ENCODE data around the gene FANCC. TPM values are rescaled to one million over a fixed set of nuclear protein-coding genes. Genes with fewer than 3 reads are reported as not detected.

Gene FANCC
- total RNA-seq, 2 experiments from 2014 or later: 15.4 to 21.5 TPM

GRCh38 chr9:95156074-95156473, 161.4 kb downstream of the FANCC start:
- peaks cover 6% of the 10 kb centered on the region for H3K36me3 Mint-ChIP-seq (ENCODE audit: low read depth)
- CTCF ChIA-PET: interaction anchor here (1.4 kb wide), 1 partner anchor 12 kb away, joined by 5 read pairs; no protein-coding TSS in a partner anchor
- no peak overlapping the region for H3K27ac Mint-ChIP-seq

DNA sequence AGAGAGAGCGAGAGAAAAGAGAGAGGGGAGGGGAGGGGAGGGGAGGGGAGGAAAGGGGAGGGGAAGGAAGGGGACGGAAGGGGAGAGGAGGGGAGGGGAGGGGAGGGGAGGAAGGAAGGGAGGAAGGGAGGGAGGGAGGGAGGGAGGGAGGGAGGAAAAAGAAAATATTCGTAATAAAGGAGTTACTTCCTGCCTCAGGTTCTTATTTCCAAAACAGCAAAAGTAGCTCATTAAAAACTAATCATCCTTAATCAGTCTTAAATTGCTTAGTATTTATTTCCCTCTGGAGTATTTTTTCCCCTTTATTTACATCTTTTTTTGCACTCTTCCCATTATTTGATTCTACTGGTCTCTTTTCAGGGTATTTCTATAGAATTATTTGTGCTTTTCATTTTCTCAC, 162.3 kb downstream of the FANCC start:
- Mint-ChIP-seq H3K27ac (no peak overlapping the region), H3K9me3 (no peaks in the 10 kb centered on the region)
- POLR2A ChIA-PET: no interaction called here

More at GRCh38 chr9:95156074-95156473, 161.4 kb downstream of the FANCC start:
- POLR2A ChIA-PET: no interaction called here
- H3K9me3 Mint-ChIP-seq: no peaks in the 10 kb centered on the region
- peaks cover 3% of the 10 kb centered on the region for H3K4me1 Mint-ChIP-seq
- H3K4me3 Mint-ChIP-seq: no peak overlapping the region
- no peaks in the 10 kb centered on the region for H3K27me3 Mint-ChIP-seq
- DNase-seq: no peak

GRCh38 chr9:95150903-95151302, 166.6 kb downstream of the FANCC start:
- H3K27ac Mint-ChIP-seq: no peak overlapping the region
- CTCF ChIA-PET: no interaction called here
- H3K4me1 Mint-ChIP-seq: peaks cover 8% of the 10 kb centered on the region
- H3K36me3 Mint-ChIP-seq (ENCODE audit: low read depth): no peaks in the 10 kb centered on the region
- H3K9me3 Mint-ChIP-seq: no peaks in the 10 kb centered on the region
- no peak for DNase-seq
- H3K4me3 Mint-ChIP-seq: no peak overlapping the region
- POLR2A ChIA-PET: no interaction called here
- no peaks in the 10 kb centered on the region for H3K27me3 Mint-ChIP-seq

More for the DNA sequence above, 162.3 kb downstream of the FANCC start:
- no peak for DNase-seq
- Mint-ChIP-seq H3K4me1 (peaks cover 3% of the 10 kb centered on the region), H3K4me3 (no peak overlapping the region), H3K36me3 (ENCODE audit: low read depth) (peaks cover under 1% of the 10 kb centered on the region), H3K27me3 (no peaks in the 10 kb centered on the region)
- CTCF ChIA-PET: interaction anchor here (0.5 kb wide), 1 partner anchor 167 kb away, joined by 4 read pairs; no protein-coding TSS in a partner anchor

DNA sequence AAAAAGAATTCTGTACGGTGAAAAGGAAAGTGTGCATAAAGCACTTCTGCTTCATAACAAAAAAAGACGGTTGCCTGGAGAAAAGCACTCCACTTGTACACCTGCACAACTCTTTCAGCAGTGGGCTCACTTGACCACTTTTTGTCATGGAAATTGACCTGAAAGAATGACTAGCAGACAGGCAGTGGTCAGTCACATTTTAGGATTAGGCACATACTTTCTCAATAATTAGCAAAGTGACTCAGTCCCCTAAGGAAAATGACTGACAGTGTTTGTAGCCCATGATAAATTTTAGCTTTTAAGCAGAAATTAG, 169.3 kb downstream of the FANCC start:
- CTCF ChIA-PET: interaction anchor here (1.2 to 1.9 kb wide), 2 partner anchors 13 to 20 kb away, joined by 3 to 4 read pairs; no protein-coding TSS in a partner anchor
- Mint-ChIP-seq H3K27ac (no peak overlapping the region), H3K27me3 (no peaks in the 10 kb centered on the region), H3K36me3 (ENCODE audit: low read depth) (no peaks in the 10 kb centered on the region), H3K9me3 (no peaks in the 10 kb centered on the region), H3K4me3 (no peak overlapping the region), H3K4me1 (peaks cover 4% of the 10 kb centered on the region)
- no peak for DNase-seq
- POLR2A ChIA-PET: no interaction called here

DNA sequence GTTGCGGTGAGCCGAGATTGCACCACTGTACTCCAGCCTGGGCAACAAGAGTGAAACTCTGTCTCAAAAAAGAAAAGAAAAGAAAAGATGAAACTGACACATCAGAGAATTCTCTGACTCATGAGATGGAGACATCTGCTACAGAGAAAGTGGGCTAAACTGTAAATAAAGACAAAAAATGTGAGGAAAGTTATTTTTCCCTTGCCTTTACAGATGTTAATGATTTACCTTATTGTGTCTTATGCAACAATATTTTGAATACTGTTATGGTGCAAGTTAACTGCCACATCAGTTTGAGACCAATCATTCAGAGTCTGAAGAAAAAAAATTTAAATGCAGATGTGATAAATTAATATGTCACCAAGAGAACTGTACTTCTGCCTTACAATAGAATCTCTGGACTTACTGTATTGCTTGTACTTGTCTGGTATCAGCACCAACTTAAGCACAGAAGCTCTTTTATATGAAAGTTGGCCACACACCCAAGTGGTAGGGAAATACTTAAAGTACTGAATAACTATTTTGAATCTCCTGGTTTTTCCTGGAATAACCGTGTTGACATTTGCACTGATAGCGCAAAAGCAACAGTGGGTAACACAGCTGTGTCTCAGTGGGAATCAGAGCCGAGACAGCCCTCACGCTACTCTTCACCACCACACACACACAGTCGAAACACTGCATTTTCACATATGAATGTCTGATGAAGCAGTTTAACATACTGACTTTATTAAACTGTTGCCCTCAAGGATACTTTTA, 169.9 kb downstream of the FANCC start:
- Mint-ChIP-seq H3K27me3 (no peaks in the 10 kb centered on the region), H3K4me1 (peaks cover 4% of the 10 kb centered on the region), H3K4me3 (no peak overlapping the region), H3K36me3 (ENCODE audit: low read depth) (no peaks in the 10 kb centered on the region), H3K9me3 (no peaks in the 10 kb centered on the region), H3K27ac (no peak overlapping the region)
- CTCF ChIA-PET: interaction anchor here (1.2 to 1.9 kb wide), 2 partner anchors 13 to 21 kb away, joined by 3 to 4 read pairs; no protein-coding TSS in a partner anchor
- no peak for DNase-seq
- POLR2A ChIA-PET: no interaction called here

GRCh38 chr9:95143591-95144561, 173.6 kb downstream of the FANCC start:
- H3K27ac Mint-ChIP-seq: no peak overlapping the region
- CTCF ChIA-PET: no interaction called here
- H3K27me3 Mint-ChIP-seq: no peaks in the 10 kb centered on the region
- no peaks in the 10 kb centered on the region for H3K9me3 Mint-ChIP-seq
- POLR2A ChIA-PET: no interaction called here
- peaks cover 4% of the 10 kb centered on the region for H3K4me1 Mint-ChIP-seq
- no peak overlapping the region for H3K4me3 Mint-ChIP-seq
- H3K36me3 Mint-ChIP-seq (ENCODE audit: low read depth): no peaks in the 10 kb centered on the region
- DNase-seq: no peak

GRCh38 chr9:95142728-95143127, 174.8 kb downstream of the FANCC start:
- peaks cover under 1% of the 10 kb centered on the region for H3K4me1 Mint-ChIP-seq
- no peaks in the 10 kb centered on the region for H3K9me3 Mint-ChIP-seq
- no peaks in the 10 kb centered on the region for H3K36me3 Mint-ChIP-seq (ENCODE audit: low read depth)
- no peaks in the 10 kb centered on the region for H3K27me3 Mint-ChIP-seq
- DNase-seq: no peak
- CTCF ChIA-PET: no interaction called here
- POLR2A ChIA-PET: no interaction called here
- H3K27ac Mint-ChIP-seq: peak overlapping the region; percentile 10
- no peak overlapping the region for H3K4me3 Mint-ChIP-seq

DNA sequence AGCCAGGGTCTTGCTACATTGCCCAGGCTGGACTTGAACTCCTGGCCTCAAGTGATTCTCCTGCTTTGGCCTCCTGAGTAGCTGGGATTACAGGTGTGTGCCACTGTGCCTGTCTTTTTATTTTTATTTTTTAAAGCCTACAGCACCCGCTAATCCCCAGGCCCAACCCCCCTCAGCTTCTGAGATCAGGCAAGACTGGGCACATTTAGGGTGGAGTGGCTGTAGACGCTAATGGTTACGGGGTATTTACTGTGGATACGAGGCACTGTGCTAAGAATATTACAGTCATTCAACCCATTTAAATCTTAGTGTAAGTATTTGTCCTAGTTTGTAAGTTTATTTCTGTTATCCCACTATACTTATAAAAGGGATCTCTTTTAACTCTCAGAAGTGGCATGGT, 175.2 kb downstream of the FANCC start:
- ChIA-PET CTCF (no interaction called here), POLR2A (no interaction called here)
- no peaks in the 10 kb centered on the region for H3K27me3 Mint-ChIP-seq
- DNase-seq: no peak
- H3K36me3 Mint-ChIP-seq (ENCODE audit: low read depth): no peaks in the 10 kb centered on the region
- no peak overlapping the region for H3K27ac Mint-ChIP-seq
- H3K4me3 Mint-ChIP-seq: no peak overlapping the region
- no peaks in the 10 kb centered on the region for H3K9me3 Mint-ChIP-seq
- no peaks in the 10 kb centered on the region for H3K4me1 Mint-ChIP-seq

DNA sequence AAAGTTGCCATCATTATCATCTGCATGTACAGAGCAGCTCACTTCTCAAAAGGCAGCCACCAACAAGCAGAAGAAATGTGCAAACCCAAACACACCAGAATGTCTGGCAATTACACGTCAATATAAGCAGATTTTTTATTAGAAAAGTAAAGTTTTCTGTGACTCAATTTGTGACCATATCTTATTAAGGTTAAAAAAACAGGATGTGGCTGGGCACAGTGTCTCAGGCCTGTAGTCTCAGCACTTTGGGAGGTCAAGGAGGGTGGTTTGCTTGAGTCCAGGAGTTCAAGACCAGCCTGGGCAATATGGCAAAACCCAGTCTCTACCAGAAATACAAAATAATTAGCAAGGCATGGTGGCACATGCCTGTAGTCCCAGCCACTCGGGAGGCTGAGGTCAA, 176.7 kb downstream of the FANCC start:
- no peaks in the 10 kb centered on the region for H3K27me3 Mint-ChIP-seq
- CTCF ChIA-PET: no interaction called here
- H3K4me1 Mint-ChIP-seq: no peaks in the 10 kb centered on the region
- no peaks in the 10 kb centered on the region for H3K36me3 Mint-ChIP-seq (ENCODE audit: low read depth)
- POLR2A ChIA-PET: no interaction called here
- no peak for DNase-seq
- H3K4me3 Mint-ChIP-seq: no peak overlapping the region
- no peaks in the 10 kb centered on the region for H3K9me3 Mint-ChIP-seq
- no peak overlapping the region for H3K27ac Mint-ChIP-seq

GRCh38 chr9:95139126-95139525, 178.4 kb downstream of the FANCC start:
- Mint-ChIP-seq H3K9me3 (no peaks in the 10 kb centered on the region), H3K4me3 (no peak overlapping the region), H3K27me3 (no peaks in the 10 kb centered on the region), H3K4me1 (no peaks in the 10 kb centered on the region), H3K27ac (no peak overlapping the region), H3K36me3 (ENCODE audit: low read depth) (no peaks in the 10 kb centered on the region)
- ChIA-PET CTCF (no interaction called here), POLR2A (no interaction called here)
- no peak for DNase-seq

DNA sequence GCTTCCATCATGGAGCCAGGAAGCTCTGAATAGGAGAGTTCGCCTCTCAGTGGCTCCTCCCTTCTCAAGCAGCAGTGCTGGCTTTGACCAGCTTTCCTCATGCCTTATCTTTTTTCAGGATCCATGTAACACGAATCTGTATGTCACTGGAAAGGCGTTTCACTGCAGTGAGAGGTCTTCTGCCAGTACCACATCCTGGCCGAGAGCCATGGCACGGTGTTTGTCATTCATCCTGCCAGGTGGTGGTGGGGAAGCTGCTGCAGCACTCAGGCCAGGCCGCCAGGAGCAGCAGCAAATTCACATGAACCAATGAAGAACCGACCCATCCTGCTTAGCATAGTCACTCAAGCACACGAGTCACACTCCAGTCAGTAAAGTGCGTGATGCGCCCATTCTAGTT, 179.0 kb downstream of the FANCC start:
- ChIA-PET POLR2A (no interaction called here), CTCF (interaction anchor here (0.5 kb wide), 1 partner anchor 469 kb away, joined by 4 read pairs; no protein-coding TSS in a partner anchor)
- Mint-ChIP-seq H3K36me3 (ENCODE audit: low read depth) (no peaks in the 10 kb centered on the region), H3K4me3 (no peak overlapping the region), H3K27ac (no peak overlapping the region), H3K27me3 (no peaks in the 10 kb centered on the region), H3K4me1 (no peaks in the 10 kb centered on the region), H3K9me3 (no peaks in the 10 kb centered on the region)
- DNase-seq: no peak

GRCh38 chr9:95137587-95138145, 179.8 kb downstream of the FANCC start:
- no peaks in the 10 kb centered on the region for H3K4me1 Mint-ChIP-seq
- DNase-seq: no peak
- no peaks in the 10 kb centered on the region for H3K9me3 Mint-ChIP-seq
- H3K36me3 Mint-ChIP-seq (ENCODE audit: low read depth): no peaks in the 10 kb centered on the region
- no peak overlapping the region for H3K4me3 Mint-ChIP-seq
- ChIA-PET POLR2A (no interaction called here), CTCF (interaction anchor here (1.0 to 1.6 kb wide), 2 partner anchors 10 to 30 kb away, joined by 3 to 6 read pairs; no protein-coding TSS in a partner anchor)
- no peaks in the 10 kb centered on the region for H3K27me3 Mint-ChIP-seq
- H3K27ac Mint-ChIP-seq: no peak overlapping the region

DNA sequence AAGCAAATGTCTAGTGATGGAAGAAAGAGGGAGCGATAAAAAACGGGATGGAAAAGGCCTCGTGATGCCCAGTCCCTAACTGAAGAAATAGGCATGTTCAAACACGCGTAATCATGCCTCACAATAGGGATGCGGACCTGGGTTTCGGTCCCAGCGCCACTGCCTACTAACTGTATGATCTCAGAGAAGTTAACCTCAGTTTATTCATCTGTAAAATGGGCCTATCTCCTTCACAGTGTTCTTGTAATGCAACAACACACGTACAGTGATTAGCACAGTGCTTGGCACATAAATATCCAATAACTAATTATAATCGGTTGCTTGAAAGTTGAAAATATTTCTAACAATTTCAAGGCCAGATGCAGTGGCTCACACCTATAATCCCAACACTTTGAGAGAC, 181.8 kb downstream of the FANCC start:
- H3K4me3 Mint-ChIP-seq: no peak overlapping the region
- H3K4me1 Mint-ChIP-seq: no peaks in the 10 kb centered on the region
- no peaks in the 10 kb centered on the region for H3K27me3 Mint-ChIP-seq
- no peak for DNase-seq
- H3K9me3 Mint-ChIP-seq: no peaks in the 10 kb centered on the region
- ChIA-PET POLR2A (no interaction called here), CTCF (no interaction called here)
- no peak overlapping the region for H3K27ac Mint-ChIP-seq
- H3K36me3 Mint-ChIP-seq (ENCODE audit: low read depth): no peaks in the 10 kb centered on the region

All from activated CD4-positive, alpha-beta T cell treated with anti-CD3 and anti-CD28 coated beads, Interleukin-2, amount 10 ng/mL, durations not matched to agents 7 days and 5 days (primary cell).